Inflammatory macrophage treated with lipopolysaccharide for 4 hours (primary cell): ENCODE results near the gene INPP5E.

ENCODE experiments used
- DNase-seq: peaks from one replicate; pipeline ENCODE4 v3.0.0-alpha.2; 2020

The INPP5E gene

GRCh38 chr9:136439481-136440408 is at the start of gene INPP5E:
INPP5E (minus strand) TSS chr9:136439845; CDS start chr9:136439419, 426 bp downstream.
- DNase-seq: peak; percentile 69

GRCh38 chr9:136488247-136489214 is 48.9 kb upstream of the INPP5E start:
- DNase-seq: peak; percentile 47

- DNase-seq: no peak
Observed at GRCh38 chr9:136487672-136488071, 48.0 kb upstream of the INPP5E start.

- no peak for DNase-seq
Observed at GRCh38 chr9:136486823-136487620, 47.4 kb upstream of the INPP5E start.

GRCh38 chr9:136486131-136486530 is 46.5 kb upstream of the INPP5E start:
- no peak for DNase-seq

GRCh38 chr9:136485049-136486045 is 45.7 kb upstream of the INPP5E start:
- DNase-seq: peak; percentile 76

- no peak for DNase-seq
Observed at GRCh38 chr9:136484153-136485048, 44.8 kb upstream of the INPP5E start.

GRCh38 chr9:136483589-136484152 is 44.0 kb upstream of the INPP5E start:
- peak; percentile 94 for DNase-seq

- peak; percentile 99 for DNase-seq
Observed at GRCh38 chr9:136482793-136483588, 43.3 kb upstream of the INPP5E start, which contains the start of gene SEC16A. SEC16A (minus strand) TSS chr9:136483040; CDS start chr9:136477615, 5,425 bp downstream.

GRCh38 chr9:136482046-136482792 is 42.6 kb upstream of the INPP5E start:
- peak; percentile 59 for DNase-seq

- DNase-seq: no peak
Observed at GRCh38 chr9:136481558-136481957, 41.9 kb upstream of the INPP5E start.

- no peak for DNase-seq
Observed at GRCh38 chr9:136476369-136477150, 36.9 kb upstream of the INPP5E start.

- DNase-seq: no peak
Observed at GRCh38 chr9:136474974-136475865, 35.6 kb upstream of the INPP5E start.

- no peak for DNase-seq
Observed at GRCh38 chr9:136474021-136474640, 34.5 kb upstream of the INPP5E start.

- no peak for DNase-seq
Observed at GRCh38 chr9:136473354-136473721, 33.7 kb upstream of the INPP5E start.
